GM19035 (cell line): Measurements from ENCODE around the gene DAB2.

Source experiments
- ATAC-seq: cut with Tn5 transposase; IDR thresholded peaks from one replicate; pipeline ENCODE4 v1.9.1; 2021; ENCODE audit not compliant: unreplicated experiment

Gene DAB2

GRCh38 chr5:39390945-39391344 is 33.8 kb downstream of the DAB2 start:
- no peak for ATAC-seq

DNA sequence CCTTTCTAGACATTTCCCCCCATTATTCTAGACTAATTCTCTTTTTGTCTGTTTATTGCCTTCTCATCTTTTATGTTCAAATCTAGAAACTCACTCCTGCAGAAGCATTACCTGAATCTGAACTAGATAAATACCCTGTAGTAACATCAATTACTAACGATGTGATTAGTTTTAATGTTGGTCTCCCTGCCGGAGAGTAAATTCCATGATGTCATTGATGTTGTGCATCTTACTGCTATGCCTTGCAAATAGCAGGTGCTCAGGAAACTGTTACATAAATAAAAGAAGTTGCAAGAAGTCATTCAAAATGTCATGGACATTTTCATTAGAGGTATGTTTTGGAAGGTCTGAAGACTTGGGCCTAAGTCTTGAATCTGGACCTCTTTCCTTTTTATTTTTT is 37.5 kb downstream of the DAB2 start:
- ATAC-seq: no peak

GRCh38 chr5:39384271-39384670 is 40.5 kb downstream of the DAB2 start:
- no peak for ATAC-seq

DNA sequence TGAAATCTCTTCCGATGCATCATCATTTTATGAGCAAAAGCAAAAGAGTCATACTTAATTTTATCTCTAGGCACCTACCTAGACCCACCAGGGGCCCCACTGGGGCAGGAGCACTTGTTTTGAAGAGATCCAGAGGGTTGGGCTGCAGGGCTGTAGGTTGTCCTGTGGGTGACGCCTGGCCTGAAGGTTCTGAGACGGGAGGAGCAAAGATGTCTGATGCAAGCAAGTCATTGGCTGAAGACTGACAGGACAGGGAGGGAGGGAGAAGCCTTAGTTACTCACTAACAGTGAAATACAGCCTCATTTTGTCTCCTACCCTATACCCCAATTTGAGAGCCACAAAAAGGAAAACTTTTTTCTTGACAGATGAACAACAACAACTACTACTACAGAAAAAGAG is 43.4 kb downstream of the DAB2 start:
- no peak for ATAC-seq

- ATAC-seq: no peak
These were observed 45.1 kb downstream of the DAB2 start for GRCh38 chr5:39379693-39380092.

DNA sequence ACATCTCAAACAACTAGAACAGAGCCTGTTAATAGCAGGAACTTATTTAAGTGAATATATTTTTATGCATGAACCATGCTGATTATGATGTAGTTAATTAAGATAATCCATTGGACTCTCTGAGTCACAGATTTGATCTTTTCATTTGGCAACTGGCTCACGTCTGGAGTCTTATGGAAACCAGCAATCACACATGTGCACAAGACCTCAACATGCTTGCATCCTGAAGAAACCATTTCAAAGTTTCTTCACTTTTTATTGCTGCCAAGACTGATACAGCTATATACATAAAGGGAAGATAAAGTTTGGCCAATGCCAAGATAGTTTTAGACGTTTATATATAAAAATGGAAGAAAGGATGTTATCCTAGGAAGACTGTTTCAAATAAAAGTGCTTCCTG is 47.2 kb downstream of the DAB2 start:
- ATAC-seq: no peak

DNA sequence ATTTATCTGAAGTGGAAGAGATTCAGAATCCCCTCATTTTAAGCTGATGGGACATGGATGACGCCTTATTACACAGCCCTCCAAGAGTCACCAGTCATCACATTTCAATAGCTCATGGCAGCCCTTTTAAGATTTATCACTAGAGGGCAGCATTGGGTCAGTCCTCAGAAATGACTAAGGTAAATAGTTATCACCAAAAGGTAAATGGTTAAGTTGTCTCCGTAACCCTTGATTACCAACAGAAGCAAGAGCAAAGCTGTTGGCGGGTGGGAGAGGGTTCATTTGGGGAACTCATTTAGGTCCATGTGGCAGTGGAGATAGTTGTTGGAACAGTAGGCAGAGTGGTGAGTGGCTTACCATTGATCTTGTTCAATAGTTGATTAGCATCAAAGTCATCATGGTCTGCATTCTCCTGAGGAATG is 48.5 kb downstream of the DAB2 start:
- peak; percentile 85 for ATAC-seq

DNA sequence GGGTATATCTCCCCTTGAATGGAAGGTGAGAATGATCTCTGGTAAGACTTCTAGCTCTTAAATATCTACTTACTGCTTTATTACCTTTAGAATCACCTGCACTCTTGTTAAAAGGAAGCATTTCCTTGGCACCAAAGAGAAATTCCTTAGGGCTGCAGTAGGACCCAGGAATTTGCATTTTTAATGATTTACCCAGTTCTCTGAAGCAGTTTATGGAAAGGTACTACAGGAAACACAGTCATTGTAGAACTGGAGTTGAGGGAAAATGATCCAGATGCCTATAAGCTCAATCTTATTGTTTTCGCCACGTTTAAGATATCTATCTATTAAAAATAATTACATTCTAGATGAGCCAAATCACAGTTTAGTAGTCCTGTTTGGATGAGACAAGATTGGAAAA is 51.0 kb downstream of the DAB2 start:
- ATAC-seq: no peak

DNA sequence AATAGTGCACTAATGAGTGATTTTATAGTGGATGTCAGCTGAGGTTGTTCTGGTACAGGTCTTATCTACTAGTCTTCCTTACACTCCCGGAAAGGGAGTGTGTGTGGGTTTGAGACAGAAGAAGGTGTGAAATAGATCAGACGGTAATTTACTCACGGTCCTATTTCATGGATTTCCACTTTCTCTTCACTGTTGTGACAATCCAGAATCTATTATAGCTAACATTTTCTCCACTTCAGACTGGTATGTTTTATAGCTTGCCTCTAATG is 53.5 kb downstream of the DAB2 start:
- ATAC-seq: no peak

- ATAC-seq: no peak
These were observed 54.0 kb downstream of the DAB2 start for GRCh38 chr5:39370555-39371366.

GRCh38 chr5:39369123-39369815 is 55.5 kb downstream of the DAB2 start:
- no peak for ATAC-seq

- ATAC-seq: no peak
These were observed 56.7 kb downstream of the DAB2 start for GRCh38 chr5:39368116-39368515.

DNA sequence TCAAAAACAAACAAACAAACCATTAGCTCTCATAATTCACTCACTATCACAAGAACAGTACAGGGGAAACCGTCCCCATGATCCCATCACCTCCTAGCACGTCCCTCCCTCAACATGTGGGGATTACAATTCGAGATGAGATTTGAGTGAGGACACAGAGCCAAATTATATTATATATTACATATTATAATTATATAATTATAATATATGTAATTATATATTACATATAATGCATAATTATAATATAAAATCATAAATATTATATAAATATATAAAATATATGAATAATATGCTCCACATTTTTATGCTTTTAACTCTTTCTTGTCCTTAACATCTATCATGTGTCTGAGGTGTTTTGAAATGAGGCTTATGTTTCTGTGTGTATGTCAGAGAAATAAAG is 57.1 kb downstream of the DAB2 start:
- no peak for ATAC-seq

- no peak for ATAC-seq
These were observed 60.4 kb downstream of the DAB2 start, which contains the start of gene C9 for GRCh38 chr5:39364367-39364766. C9 (minus strand) TSS chr5:39364495; CDS start chr5:39364464, 31 bp downstream.

- ATAC-seq: no peak
These were observed 61.6 kb downstream of the DAB2 start for GRCh38 chr5:39363217-39363616.

- no peak for ATAC-seq
These were observed 62.1 kb downstream of the DAB2 start for GRCh38 chr5:39362646-39363045.

DNA sequence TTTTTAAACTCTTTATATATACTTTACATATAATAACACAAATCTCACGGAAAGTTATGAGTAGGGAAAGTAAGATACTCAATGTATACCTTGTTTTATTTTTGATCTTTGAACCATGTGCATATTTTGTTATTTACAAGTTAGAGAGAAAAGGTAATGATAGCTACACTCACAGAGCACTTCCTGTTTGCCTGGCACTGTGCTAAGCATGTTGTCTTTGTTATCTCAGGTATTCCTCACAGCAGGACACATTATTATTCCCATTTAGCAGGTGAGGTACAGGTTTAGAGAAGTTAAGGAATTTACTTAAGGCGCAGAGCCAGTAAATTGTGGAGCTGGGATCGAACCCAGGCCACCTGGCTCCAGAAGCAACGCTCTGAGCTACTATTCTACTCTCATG is 63.5 kb downstream of the DAB2 start:
- no peak for ATAC-seq

- ATAC-seq: no peak
These were observed 64.2 kb downstream of the DAB2 start for GRCh38 chr5:39360471-39361111.

DNA sequence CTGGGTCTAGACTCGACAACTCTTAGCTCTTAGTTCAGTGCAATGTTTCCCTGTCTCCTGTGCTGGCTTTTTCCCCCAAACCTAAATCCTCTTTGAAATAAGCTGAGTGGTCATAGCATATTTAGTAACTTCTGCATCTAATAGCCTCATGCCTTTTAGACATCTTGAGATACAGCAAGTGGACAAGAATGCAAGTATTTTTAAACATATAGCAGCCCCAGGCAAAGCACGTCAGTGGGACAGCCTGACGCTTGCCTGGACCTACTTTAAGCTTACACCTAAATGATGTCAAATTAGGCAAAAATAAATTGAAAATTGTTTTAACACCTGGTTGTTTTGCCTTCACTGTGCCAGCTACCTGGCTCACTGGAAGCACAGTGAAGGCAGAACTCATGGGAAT is 68.5 kb downstream of the DAB2 start:
- ATAC-seq: no peak

- no peak for ATAC-seq
These were observed 69.5 kb downstream of the DAB2 start for GRCh38 chr5:39355324-39355723.

DNA sequence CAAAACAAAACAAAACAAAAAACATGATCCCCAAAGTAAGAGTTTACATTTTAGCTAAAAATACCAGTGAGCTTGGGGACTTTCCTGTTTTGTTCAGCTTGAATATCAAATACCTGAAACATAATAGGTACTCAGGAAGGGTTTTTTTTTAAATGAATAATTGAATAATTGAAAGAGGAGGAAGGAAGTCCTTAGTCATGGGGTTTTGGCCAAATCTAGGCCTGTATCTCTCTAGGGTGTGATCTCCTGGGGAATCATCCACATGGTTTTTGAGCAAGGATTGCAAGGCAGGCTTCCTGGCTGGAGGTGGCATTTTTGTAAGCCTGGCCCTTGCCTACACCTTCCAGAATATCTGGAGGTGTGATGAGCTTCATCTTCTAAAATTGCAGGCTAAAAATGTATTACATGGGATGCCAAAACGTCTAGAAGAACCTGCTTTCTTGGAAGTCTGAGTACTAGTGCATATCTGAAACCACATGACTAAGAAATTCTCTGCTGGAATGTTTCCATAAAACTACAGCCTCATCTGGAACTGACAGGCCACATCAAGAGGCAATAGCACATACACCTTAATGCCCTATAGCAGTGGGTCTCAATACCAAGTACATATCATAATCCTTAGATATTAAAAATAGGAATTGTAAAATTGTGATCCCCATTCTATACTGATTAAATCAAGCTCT is 70.9 kb downstream of the DAB2 start:
- no peak for ATAC-seq

DNA sequence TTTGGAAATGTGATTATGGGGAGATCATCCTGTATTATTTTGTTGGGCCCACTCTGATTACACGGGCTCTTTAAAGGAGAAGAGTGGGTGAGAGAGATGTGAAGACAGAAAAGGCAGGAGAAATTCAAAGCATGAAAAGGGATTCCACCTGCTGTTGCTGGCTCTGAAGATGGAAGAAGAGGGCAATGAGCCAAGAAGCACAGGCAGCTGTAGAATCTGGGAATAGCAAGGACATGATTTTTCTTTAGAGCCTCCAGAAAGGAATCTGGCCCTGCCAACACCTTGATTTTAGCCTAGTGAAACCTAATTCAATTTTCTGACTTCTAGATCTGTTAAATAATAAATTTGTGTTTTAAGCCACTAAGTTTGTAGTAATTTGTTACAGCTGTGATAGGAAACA is 71.8 kb downstream of the DAB2 start:
- no peak for ATAC-seq
